Thyroid gland (tissue), 4 donors: ENCODE data around the gene PDCL2. TPM values are rescaled to one million over a fixed set of nuclear protein-coding genes. Genes with fewer than 3 reads are reported as not detected.

ENCODE experiments used
- DNase-seq, 2 donors: peaks; one replicate each; pipeline ENCODE4 v3.0.0-alpha.2; 2019
- H3K27ac ChIP-seq, 3 donors: fragments of 200-600 bp; sonication (generic); 1 replicate in 2 of 3; 2 replicates in 1 of 3; pipeline ENCODE4 v1.5.1; 2016 to 2019; ENCODE audit warnings: mild to moderate bottlenecking in 1 of 3, moderate library complexity in 1 of 3
- H3K27me3 ChIP-seq: fragments of 200-600 bp; sonication (generic); one replicate; pipeline ENCODE4 v1.5.1; 2019
- H3K36me3 ChIP-seq, 2 donors: fragments of 200-600 bp; sonication (generic); one replicate each; pipeline ENCODE4 v1.5.1; 2016 to 2019
- H3K4me1 ChIP-seq, 2 donors: fragments of 200-600 bp; sonication (generic); one replicate each; pipeline ENCODE4 v1.5.1; 2017 to 2019
- H3K4me3 ChIP-seq, 3 donors: fragments of 200-600 bp; sonication (generic); replicated peaks in 1 of 3; 1 replicate in 2 of 3; 2 replicates in 1 of 3; pipeline ENCODE4 v1.5.1; 2016; ENCODE audit warnings: mild to moderate bottlenecking in 1 of 3
- H3K9me3 ChIP-seq: fragments of 200-600 bp; sonication (generic); one replicate; pipeline ENCODE4 v1.5.1; 2017
- CTCF ChIP-seq, 6 experiments: fragments of 200-600 bp in 3 of 6; fragments of 450-650 bp in 3 of 6; sonication (generic) in 3 of 6; IDR thresholded peaks; one replicate each; pipeline ENCODE4 v1.5.1; 2016 to 2019; ENCODE audit warnings: antibody characterized with exemption in 6 of 6, mild to moderate bottlenecking in 2 of 6, inconsistent platforms in 1 of 6, moderate library complexity in 1 of 6
- POLR2A ChIP-seq, 2 donors: fragments of 450-650 bp; IDR thresholded peaks; one replicate each; pipeline ENCODE4 v1.6.1; 2017; ENCODE audit warnings: antibody characterized with exemption in 2 of 2, mild to moderate bottlenecking in 2 of 2, moderate library complexity in 1 of 2
- WGBS, 2 donors: methylation state at CpG; one replicate each; pipeline ENCODE4 v1.1.5; 2017; 5-methylcytosine and 5-hydroxymethylcytosine counted together
- intact Hi-C: fragments of 100-400 bp; cut with DNase I; formaldehyde crosslinking; loops from one replicate; pipeline ENCODE4 v1.15.1; 2023
- total RNA-seq, 4 donors: library from RNA; depleted of rRNA; stranded (reverse); fragments of >200 nt; gene quantifications; one replicate each; pipeline ENCODE4 v1.2.3, GENCODE V29; 2016

Gene PDCL2
- total RNA-seq, 4 donors from 2014 or later = not detected

DNA sequence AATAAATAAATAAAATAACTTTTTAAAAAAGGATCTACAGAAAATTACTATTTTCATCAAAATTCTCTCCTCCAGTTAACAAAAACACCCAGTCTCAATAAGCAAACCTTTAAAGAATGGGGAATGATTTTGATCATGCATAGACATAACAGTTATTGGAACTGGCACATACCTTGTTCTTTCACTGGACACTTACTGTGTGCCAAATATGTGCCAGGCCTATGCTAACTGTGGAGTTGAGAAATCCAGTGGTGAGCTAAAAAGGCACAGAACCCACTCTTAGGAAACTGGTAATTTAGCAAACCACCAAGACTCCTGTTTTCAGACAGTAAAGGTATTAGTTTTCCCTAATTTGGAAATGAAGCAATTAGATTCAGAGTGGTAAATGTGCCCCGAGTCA lies 84.4 kb downstream of the PDCL2 start:
- Histone ChIP-seq H3K4me1 (peaks cover 0 to 3% of the 10 kb centered on the region in 2 donors), H3K9me3 (no peaks in the 10 kb centered on the region), H3K27ac (no peak overlapping the region), H3K27me3 (no peaks in the 10 kb centered on the region), H3K36me3 (peaks cover 0 to 6% of the 10 kb centered on the region in 2 donors), H3K4me3 (no peak overlapping the region)
- intact Hi-C loops = no loop called here
- DNase-seq = no peak
- 90 to 93% methylated on average over 1 of the region's 1 CpG for WGBS, 2 donors
- no peak for TF ChIP-seq POLR2A (IDR thresholded peaks at IDR 0.05)
- TF ChIP-seq CTCF (IDR thresholded peaks at IDR 0.05) = no peak

Other genes starting within 250 kb of the PDCL2 start
- 10 to 100 TPM in 1 of 4 donors, 1 to 10 TPM in 3; 2.7 to 12.0 (median 7.0) TPM for gene SRD5A3, start 246.0 kb downstream of the PDCL2 start, total RNA-seq
- 100 to 1,000 TPM; 175 to 226 (median 189) TPM for gene TMEM165, start 196.3 kb downstream of the PDCL2 start, total RNA-seq
- 10 to 100 TPM; 26.1 to 60.3 (median 31.6) TPM for gene CLOCK, start 45.3 kb downstream of the PDCL2 start, total RNA-seq
- 1 to 10 TPM in 1 of 4 donors, under 1 TPM in 1, not detected in 2; 0.88 to 9.0 TPM for gene NMU, start 44.1 kb upstream of the PDCL2 start, total RNA-seq
- gene EXOC1L, start 227.5 kb upstream of the PDCL2 start, total RNA-seq = not detected